Skeletal muscle cell (primary cell): ENCODE data around the gene PDLIM1.

Source experiments
- DNase-seq: peaks from one replicate; pipeline ENCODE4 v3.0.0-alpha.2; 2010; ENCODE audit warnings: low read depth
- H3K4me3 ChIP-seq: 2 replicates; pipeline ENCODE4 v1.5.1; 2011; ENCODE audit warnings: low read depth, mild to moderate bottlenecking, control low read depth, low read length, moderate library complexity

The PDLIM1 gene, protein sequence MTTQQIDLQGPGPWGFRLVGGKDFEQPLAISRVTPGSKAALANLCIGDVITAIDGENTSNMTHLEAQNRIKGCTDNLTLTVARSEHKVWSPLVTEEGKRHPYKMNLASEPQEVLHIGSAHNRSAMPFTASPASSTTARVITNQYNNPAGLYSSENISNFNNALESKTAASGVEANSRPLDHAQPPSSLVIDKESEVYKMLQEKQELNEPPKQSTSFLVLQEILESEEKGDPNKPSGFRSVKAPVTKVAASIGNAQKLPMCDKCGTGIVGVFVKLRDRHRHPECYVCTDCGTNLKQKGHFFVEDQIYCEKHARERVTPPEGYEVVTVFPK

DNA sequence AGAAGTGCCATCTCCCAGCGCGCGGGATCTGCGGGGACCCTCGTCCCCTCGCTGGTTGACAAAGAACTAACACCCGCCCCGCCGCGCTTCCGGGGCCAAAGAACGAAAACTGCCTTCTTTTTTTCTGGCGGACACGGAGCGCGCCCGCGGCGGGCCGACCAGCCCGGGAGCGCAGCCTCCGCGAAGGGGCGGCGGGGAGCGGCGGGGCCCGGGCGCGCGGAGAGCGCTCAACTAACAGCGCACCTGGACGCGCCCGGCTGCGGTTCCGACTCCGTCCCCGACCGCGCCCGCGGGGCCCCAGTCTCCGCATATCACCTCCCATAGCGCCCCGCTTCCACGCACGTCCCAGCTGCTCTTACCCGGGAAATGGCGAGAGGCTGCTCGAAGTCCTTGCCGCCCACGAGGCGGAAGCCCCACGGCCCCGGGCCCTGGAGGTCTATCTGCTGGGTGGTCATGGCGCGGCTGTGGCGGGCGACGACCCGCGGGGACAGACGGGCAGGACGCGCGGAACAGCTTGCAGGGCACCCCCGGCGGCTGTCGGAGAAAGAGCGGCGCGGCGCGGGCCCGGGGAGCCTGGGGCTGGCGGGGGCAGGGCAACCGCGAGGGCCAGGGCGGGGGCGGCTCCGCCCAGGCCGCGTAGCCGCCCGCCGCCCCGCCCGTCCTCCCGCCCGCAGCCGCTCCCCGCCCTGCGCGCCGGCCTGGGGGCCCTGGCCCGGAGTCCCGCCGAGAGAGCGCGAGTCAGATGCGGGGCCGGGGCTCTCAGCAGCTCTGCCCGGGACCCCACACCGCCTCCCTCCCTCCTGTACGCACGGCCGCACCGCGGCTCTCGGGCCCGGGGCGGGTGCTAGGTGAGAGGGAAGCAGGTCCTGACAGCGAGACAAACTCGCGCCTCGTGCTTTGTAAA, at the start of gene PDLIM1:
Gene PDLIM1 (minus strand): TSS at position 543 of the 904 bp plus-strand sequence. CDS start 88 bp downstream, at position 455.
- no peak for DNase-seq
- H3K4me3 ChIP-seq: peak within 1 kb of the TSS; percentile 75

GRCh38 chr10:95339863-95340262, 49.1 kb upstream of the PDLIM1 start:
- H3K4me3 ChIP-seq: no peak overlapping the region
- no peak for DNase-seq

DNA sequence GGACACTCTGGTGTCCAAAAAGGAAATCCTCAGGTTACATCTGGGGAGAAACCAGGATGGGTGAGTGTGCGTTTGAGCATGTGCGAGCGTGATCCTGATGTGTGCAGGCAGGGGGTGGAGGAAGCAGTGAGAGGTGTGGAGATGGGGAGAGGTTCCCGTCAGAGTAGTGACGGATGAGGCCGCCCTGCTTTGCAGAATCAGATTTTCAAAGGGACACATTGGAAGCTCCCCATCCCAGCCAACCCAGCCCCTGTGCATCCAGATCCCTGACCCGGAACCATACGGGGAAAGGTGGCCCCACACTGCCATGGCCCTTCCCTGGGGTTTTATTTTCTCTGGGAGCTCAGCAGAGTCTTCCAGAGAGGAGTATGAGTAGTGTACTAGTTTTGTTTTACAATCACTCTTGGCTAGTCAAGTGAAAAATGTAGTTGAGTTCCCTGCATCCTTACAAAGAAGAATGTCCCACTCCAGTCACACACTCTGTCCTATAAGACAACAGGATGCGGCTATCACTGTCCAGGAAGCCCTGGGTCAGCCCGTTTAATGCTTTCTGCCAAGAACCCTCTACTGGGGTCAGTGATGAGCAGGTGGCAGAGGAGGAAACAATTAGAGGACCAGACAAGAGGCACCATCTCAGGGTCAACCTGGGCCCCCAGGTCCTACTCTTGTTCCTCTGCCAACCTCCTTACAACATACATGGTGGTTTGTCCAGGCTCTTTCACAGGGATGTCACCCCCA, 46.8 kb upstream of the PDLIM1 start:
- DNase-seq: no peak
- H3K4me3 ChIP-seq: no peak overlapping the region

DNA sequence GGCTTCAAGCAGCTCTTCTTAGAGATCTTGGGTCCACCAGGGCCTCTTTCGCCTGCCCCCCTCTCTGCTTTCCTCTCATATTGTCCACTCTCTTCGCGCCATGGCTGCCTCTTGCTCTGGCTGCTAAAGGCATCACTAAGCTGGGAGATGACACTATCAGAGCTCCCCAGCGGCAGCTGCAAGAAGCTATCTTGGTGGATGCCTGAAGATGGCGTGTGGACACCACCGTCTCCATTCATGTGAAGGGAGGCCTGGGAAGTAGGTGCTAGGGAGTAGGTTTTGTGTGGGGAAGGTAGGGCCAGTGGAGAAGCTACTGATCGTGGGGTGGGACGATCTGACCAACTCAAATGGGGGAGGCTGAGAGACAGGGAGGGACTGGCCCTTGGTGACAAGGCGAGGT, 45.9 kb upstream of the PDLIM1 start:
- no peak overlapping the region for H3K4me3 ChIP-seq
- no peak for DNase-seq

GRCh38 chr10:95335933-95336699, 45.3 kb upstream of the PDLIM1 start:
- H3K4me3 ChIP-seq: no peak overlapping the region
- no peak for DNase-seq

GRCh38 chr10:95334805-95335144, 44.0 kb upstream of the PDLIM1 start:
- no peak overlapping the region for H3K4me3 ChIP-seq
- no peak for DNase-seq

DNA sequence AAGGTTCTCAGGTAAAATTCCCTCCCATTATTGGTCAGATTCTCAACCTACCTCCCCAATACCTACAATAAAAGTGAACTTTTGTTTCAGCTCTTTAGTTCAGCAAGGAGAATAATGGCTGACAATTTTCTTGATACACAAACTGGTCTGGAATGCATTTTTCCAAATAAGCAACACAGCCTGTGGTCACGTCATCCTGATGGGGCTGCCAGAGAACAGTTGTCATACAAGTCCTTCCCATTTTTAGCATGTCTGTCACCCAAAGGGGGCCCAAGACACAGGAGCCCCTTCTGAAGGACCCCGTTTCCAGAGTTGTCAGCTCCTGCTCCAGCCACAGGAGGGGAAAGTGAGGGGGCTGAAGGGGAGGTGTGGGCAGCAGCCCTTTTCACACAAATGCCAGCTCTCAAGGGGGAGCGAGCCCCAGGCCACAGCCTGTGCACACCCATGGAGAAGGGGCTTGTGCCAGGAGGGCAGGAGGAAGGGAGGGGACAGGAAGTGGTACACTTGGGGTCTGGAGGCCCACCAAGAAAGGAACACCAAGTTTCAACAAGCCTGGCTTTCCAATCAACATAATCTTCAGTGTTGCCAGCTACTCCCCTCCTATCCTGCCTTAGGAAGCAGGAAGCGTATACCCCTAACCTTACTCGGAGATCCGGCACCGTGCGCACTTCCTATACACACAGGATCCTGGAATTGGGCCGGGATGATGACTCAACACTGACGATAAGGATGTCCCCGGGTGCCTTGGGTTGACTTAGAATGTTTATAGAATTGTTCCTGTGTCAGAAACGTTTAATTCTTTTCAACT, 43.4 kb upstream of the PDLIM1 start:
- no peak overlapping the region for H3K4me3 ChIP-seq
- DNase-seq: peak; percentile 43

GRCh38 chr10:95332666-95333249, 42.0 kb upstream of the PDLIM1 start:
- DNase-seq: no peak
- H3K4me3 ChIP-seq: no peak overlapping the region

GRCh38 chr10:95331596-95332130, 40.9 kb upstream of the PDLIM1 start:
- no peak overlapping the region for H3K4me3 ChIP-seq
- DNase-seq: no peak

DNA sequence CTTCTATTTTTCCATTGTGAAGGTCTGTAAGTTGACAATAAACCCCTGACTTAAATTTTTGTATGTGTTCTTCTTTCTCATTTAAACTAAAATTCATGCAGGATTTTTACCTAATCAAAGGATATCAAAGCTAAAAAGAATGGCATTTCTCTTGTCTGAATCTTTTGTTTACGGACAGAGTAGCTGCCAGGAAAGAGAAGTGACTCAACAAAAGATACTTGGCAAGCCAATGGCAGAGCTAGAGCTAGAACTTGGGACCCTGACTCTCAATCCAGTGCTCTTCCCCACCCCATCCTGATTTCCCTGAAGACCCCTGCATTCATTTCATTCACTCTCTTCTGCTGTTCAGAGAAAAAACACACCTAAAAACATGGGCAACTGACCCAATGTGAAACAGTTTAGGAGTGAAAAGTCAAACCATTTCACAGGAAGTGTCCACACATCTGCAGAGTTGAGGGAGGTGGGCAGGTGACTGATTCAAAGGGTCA, 40.2 kb upstream of the PDLIM1 start:
- no peak for DNase-seq
- H3K4me3 ChIP-seq: no peak overlapping the region

- no peak for DNase-seq
- no peak overlapping the region for H3K4me3 ChIP-seq
Measured at GRCh38 chr10:95329296-95329695, 38.5 kb upstream of the PDLIM1 start.

DNA sequence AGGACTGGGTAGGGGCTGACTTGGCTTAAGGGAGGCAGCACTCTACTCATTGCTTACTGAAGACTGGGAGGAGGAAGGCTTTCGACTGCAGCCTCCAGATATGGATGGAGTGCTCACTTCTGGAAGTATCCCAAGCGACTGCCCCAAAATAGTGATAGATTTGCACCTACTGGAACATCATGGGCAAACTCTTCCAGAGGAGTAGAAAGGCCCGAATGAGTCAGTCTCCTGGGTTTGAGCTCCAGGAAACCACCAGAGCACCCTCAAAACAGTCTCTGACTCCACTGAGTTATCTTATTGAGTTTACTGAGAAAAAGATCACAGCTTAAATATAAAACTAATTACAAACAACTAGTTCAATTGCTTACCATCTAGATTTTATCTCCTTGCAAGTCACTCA, 37.2 kb upstream of the PDLIM1 start:
- DNase-seq: no peak

GRCh38 chr10:95327367-95327766, 36.6 kb upstream of the PDLIM1 start:
- no peak overlapping the region for H3K4me3 ChIP-seq
- no peak for DNase-seq

More for the DNA sequence above, 37.2 kb upstream of the PDLIM1 start:
- H3K4me3 ChIP-seq: no peak overlapping the region

- no peak for DNase-seq
- no peak overlapping the region for H3K4me3 ChIP-seq
Measured at GRCh38 chr10:95326396-95326795, 35.6 kb upstream of the PDLIM1 start.

- H3K4me3 ChIP-seq: no peak overlapping the region
- no peak for DNase-seq
Measured at GRCh38 chr10:95325863-95326262, 35.1 kb upstream of the PDLIM1 start.

DNA sequence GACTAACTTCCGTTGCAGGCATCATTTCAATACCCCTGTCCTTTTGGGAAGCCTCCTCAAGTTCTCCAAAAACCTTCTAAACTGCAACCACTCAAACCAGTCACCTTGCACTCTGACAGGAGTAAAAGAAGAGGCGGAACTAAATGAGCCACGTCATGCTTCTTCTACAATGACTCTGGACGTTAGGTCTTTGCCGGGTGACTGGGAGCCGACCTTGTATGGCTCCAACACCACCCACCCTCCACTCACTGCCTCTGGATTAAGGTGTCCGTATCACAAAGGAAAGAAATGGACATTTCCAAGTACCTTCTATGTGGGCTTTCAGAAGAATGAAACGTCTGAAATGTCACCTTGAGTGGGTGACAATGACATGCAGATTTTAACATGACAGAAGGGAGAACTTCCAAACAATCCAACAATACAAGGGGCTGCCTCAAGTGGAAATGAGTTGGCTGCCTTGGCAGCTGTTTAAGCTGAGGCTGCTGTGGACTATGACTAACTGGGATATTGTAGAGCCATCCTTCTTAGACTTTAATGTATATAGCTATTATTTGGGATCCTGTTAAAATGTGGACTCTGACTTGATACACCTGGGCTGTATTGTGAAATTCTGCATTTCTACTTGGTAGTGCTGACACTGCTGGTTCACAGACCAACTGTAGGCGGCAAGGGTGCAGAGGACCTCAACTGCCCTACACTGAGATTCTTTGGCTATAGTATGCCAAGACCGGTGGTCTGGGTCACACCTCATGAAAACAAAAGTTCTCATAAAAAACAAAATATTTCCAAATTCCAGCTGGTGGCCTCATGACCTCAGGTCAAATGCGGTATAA, 33.8 kb upstream of the PDLIM1 start:
- DNase-seq: no peak

More for the DNA sequence above, 33.8 kb upstream of the PDLIM1 start:
- H3K4me3 ChIP-seq: no peak overlapping the region
